ENCODE data around the gene CIDEC. TPM values are rescaled to one million over a fixed set of nuclear protein-coding genes. Genes with fewer than 3 reads are reported as not detected.

Gene CIDEC
- total RNA-seq, 4 donors from 2014 or later, result 1.00 to 50.5 (median 48.0) TPM

- Histone ChIP-seq H3K36me3 (peaks cover 0 to 18% (median 2%) of the 10 kb centered on the region in 4 donors), H3K27ac (no peak overlapping the region), H3K9me3 (no peaks in the 10 kb centered on the region), H3K27me3 (no peaks in the 10 kb centered on the region), H3K4me3 (no peak overlapping the region), H3K4me1 (peaks cover 0 to 7% (median 5%) of the 10 kb centered on the region in 4 donors)
- DNase-seq, result no peak
- TF ChIP-seq EP300 (IDR thresholded peaks at IDR 0.05; ENCODE audit: low read depth) (no peak), CTCF (IDR thresholded peaks at IDR 0.05) (no peak), POLR2A (IDR thresholded peaks at IDR 0.05) (no peak), POLR2AphosphoS5 (IDR thresholded peaks at IDR 0.05) (no peak)
- intact Hi-C loops (cut with DNase I; ENCODE audit: low total_unique reads) (no loop called here), in situ Hi-C loops (cut with MboI; ENCODE audit: low pct_ligation_motif_present in 1 of 4, low pct_unique_long_range_greater_than_20kb in 1 of 4, low sequenced_read_pairs in 3 of 4) (no loop called here)
- WGBS, 2 donors (ENCODE audit: low coverage in 1 of 2), result 93% methylated on average over 12 of the region's 12 CpGs; no CpG with 5 or more reads in 1 of the 2 donors
These were observed 42.1 kb downstream of the CIDEC start for GRCh38 chr3:9837701-9838582.

- TF ChIP-seq POLR2AphosphoS5 (IDR thresholded peaks at IDR 0.05), result no peak
- no peak for TF ChIP-seq EP300 (IDR thresholded peaks at IDR 0.05; ENCODE audit: low read depth)
- TF ChIP-seq CTCF (IDR thresholded peaks at IDR 0.05), result no peak
- TF ChIP-seq POLR2A (IDR thresholded peaks at IDR 0.05), result no peak
- intact Hi-C loops (cut with DNase I; ENCODE audit: low total_unique reads), result no loop called here
- H3K4me1 ChIP-seq, result no peaks in the 10 kb centered on the region
- in situ Hi-C loops (cut with MboI; ENCODE audit: low pct_ligation_motif_present in 1 of 4, low pct_unique_long_range_greater_than_20kb in 1 of 4, low sequenced_read_pairs in 3 of 4), result no loop called here
- WGBS, 2 donors (ENCODE audit: low coverage in 1 of 2), result 85% methylated on average over 18 of the region's 18 CpGs; no CpG with 5 or more reads in 1 of the 2 donors
- DNase-seq, result no peak
- no peaks in the 10 kb centered on the region for H3K9me3 ChIP-seq
- H3K4me3 ChIP-seq, result no peak overlapping the region
- H3K27ac ChIP-seq, result no peak overlapping the region
- no peaks in the 10 kb centered on the region for H3K36me3 ChIP-seq
- no peaks in the 10 kb centered on the region for H3K27me3 ChIP-seq
These were observed 45.3 kb downstream of the CIDEC start for GRCh38 chr3:9834520-9835380.

- intact Hi-C loops (cut with DNase I; ENCODE audit: low total_unique reads), result no loop called here
- DNase-seq, result no peak
- in situ Hi-C loops (cut with MboI; ENCODE audit: low pct_ligation_motif_present in 1 of 4, low pct_unique_long_range_greater_than_20kb in 1 of 4, low sequenced_read_pairs in 3 of 4), result no loop called here
- no peaks in the 10 kb centered on the region for H3K36me3 ChIP-seq
- no peak overlapping the region for H3K4me3 ChIP-seq
- no peak overlapping the region for H3K27ac ChIP-seq
- no peaks in the 10 kb centered on the region for H3K27me3 ChIP-seq
- TF ChIP-seq EP300 (IDR thresholded peaks at IDR 0.05; ENCODE audit: low read depth) (no peak), CTCF (IDR thresholded peaks at IDR 0.05) (no peak), POLR2AphosphoS5 (IDR thresholded peaks at IDR 0.05) (no peak), POLR2A (IDR thresholded peaks at IDR 0.05) (no peak)
- no peaks in the 10 kb centered on the region for H3K9me3 ChIP-seq
- WGBS, 2 donors (ENCODE audit: low coverage in 1 of 2), result 95% methylated on average over 9 of the region's 9 CpGs; no CpG with 5 or more reads in 1 of the 2 donors
- H3K4me1 ChIP-seq, result no peaks in the 10 kb centered on the region
These were observed 47.0 kb downstream of the CIDEC start for GRCh38 chr3:9833078-9833477.

- H3K36me3 ChIP-seq, result no peaks in the 10 kb centered on the region
These were observed 48.8 kb downstream of the CIDEC start for GRCh38 chr3:9831253-9831652.

More at GRCh38 chr3:9831253-9831652, 48.8 kb downstream of the CIDEC start:
- intact Hi-C loops (cut with DNase I; ENCODE audit: low total_unique reads), result no loop called here
- Histone ChIP-seq H3K27ac (no peak overlapping the region), H3K9me3 (no peaks in the 10 kb centered on the region), H3K27me3 (no peaks in the 10 kb centered on the region), H3K4me1 (no peaks in the 10 kb centered on the region), H3K4me3 (no peak overlapping the region)
- in situ Hi-C loops (cut with MboI; ENCODE audit: low pct_ligation_motif_present in 1 of 4, low pct_unique_long_range_greater_than_20kb in 1 of 4, low sequenced_read_pairs in 3 of 4), result no loop called here
- TF ChIP-seq EP300 (IDR thresholded peaks at IDR 0.05; ENCODE audit: low read depth) (no peak), CTCF (IDR thresholded peaks at IDR 0.05) (no peak), POLR2AphosphoS5 (IDR thresholded peaks at IDR 0.05) (no peak), POLR2A (IDR thresholded peaks at IDR 0.05) (no peak)
- 100% methylated on average over 1 to 3 of the region's 3 CpGs for WGBS, 2 donors (ENCODE audit: low coverage in 1 of 2)
- DNase-seq, result no peak
